Thoracic aorta (tissue), 2 donors: ENCODE data around the gene POLR3B. TPM values are rescaled to one million over a fixed set of nuclear protein-coding genes. Genes with fewer than 3 reads are reported as not detected.

Experiments
- ATAC-seq: fragments of 150-250 bp; one replicate; pipeline ENCODE4 v1.8.0; 2017; ENCODE audit warnings: low read depth; ENCODE audit not compliant: insufficient number of reproducible peaks, low FRiP score
- DNase-seq: peaks from one replicate; pipeline ENCODE4 v3.0.0-alpha.2; 2020; ENCODE audit warnings: low spot score
- H3K27ac ChIP-seq, 2 donors: fragments of 200-600 bp; sonication (generic); 1 replicate in 1 of 2; 2 replicates in 1 of 2; pipeline ENCODE4 v1.5.1; 2016; ENCODE audit warnings: mild to moderate bottlenecking in 2 of 2, moderate library complexity in 2 of 2
- H3K27me3 ChIP-seq: fragments of 200-600 bp; sonication (generic); replicated peaks from 2 replicates; pipeline ENCODE4 v1.6.0; 2016; ENCODE audit warnings: mild to moderate bottlenecking; ENCODE audit not compliant: insufficient read depth
- H3K36me3 ChIP-seq: fragments of 200-600 bp; sonication (generic); one replicate; pipeline ENCODE4 v1.5.1; 2016
- H3K4me1 ChIP-seq, 2 donors: fragments of 200-600 bp; sonication (generic); 1 replicate in 1 of 2; 2 replicates in 1 of 2; pipeline versions ENCODE4 v1.5.1 to v1.6.0; 2016; ENCODE audit warnings: low read depth in 2 of 2, mild to moderate bottlenecking in 1 of 2; ENCODE audit not compliant: control insufficient read depth in 1 of 2
- H3K4me3 ChIP-seq: fragments of 200-600 bp; sonication (generic); 2 replicates; pipeline ENCODE4 v1.5.1; 2016; ENCODE audit warnings: mild to moderate bottlenecking
- H3K9me3 ChIP-seq: fragments of 200-600 bp; sonication (generic); 2 replicates; pipeline ENCODE4 v1.5.1; 2016
- CTCF ChIP-seq: fragments of 200-600 bp; sonication (generic); IDR thresholded peaks from one replicate; pipeline ENCODE4 v1.5.1; 2019; ENCODE audit warnings: antibody characterized with exemption
- total RNA-seq, 2 donors: library from RNA; depleted of rRNA; stranded (reverse); fragments of >200 nt; gene quantifications; one replicate each; pipeline versions ENCODE4 v1.1.0 to v1.2.3, GENCODE V29; 2016

POLR3B gene
- total RNA-seq, 2 donors from 2014 or later, result 7.7 to 7.8 TPM

- no peaks in the 10 kb centered on the region for H3K27me3 ChIP-seq
- H3K36me3 ChIP-seq, result peaks cover 47% of the 10 kb centered on the region
- H3K9me3 ChIP-seq, result no peaks in the 10 kb centered on the region
- no peak overlapping the region for H3K4me3 ChIP-seq
- TF ChIP-seq CTCF, result no peak
- H3K4me1 ChIP-seq, result no peaks in the 10 kb centered on the region
- DNase-seq (no peak), ATAC-seq (no peak)
- no peak overlapping the region for H3K27ac ChIP-seq
These were observed 34.0 kb upstream of the POLR3B start for GRCh38 chr12:106323537-106323936.

- Histone ChIP-seq H3K27me3 (no peaks in the 10 kb centered on the region), H3K36me3 (peaks cover 27% of the 10 kb centered on the region), H3K4me1 (no peaks in the 10 kb centered on the region), H3K27ac (no peak overlapping the region), H3K4me3 (no peak overlapping the region), H3K9me3 (no peaks in the 10 kb centered on the region)
- ATAC-seq (no peak), DNase-seq (no peak)
- no peak for TF ChIP-seq CTCF
These were observed 30.2 kb upstream of the POLR3B start for GRCh38 chr12:106327309-106327869.

GRCh38 chr12:106328735-106329134 lies 28.8 kb upstream of the POLR3B start:
- Histone ChIP-seq H3K4me3 (no peak overlapping the region), H3K27ac (no peak overlapping the region), H3K9me3 (no peaks in the 10 kb centered on the region), H3K36me3 (peaks cover 25% of the 10 kb centered on the region), H3K4me1 (no peaks in the 10 kb centered on the region), H3K27me3 (no peaks in the 10 kb centered on the region)
- DNase-seq (no peak), ATAC-seq (no peak)
- TF ChIP-seq CTCF, result no peak

- H3K9me3 ChIP-seq, result no peaks in the 10 kb centered on the region
- DNase-seq, result no peak
- TF ChIP-seq CTCF, result no peak
- no peak overlapping the region for H3K27ac ChIP-seq
- H3K36me3 ChIP-seq, result peaks cover 19% of the 10 kb centered on the region
- no peak for ATAC-seq
- no peak overlapping the region for H3K4me3 ChIP-seq
- H3K4me1 ChIP-seq, result no peaks in the 10 kb centered on the region
- no peaks in the 10 kb centered on the region for H3K27me3 ChIP-seq
These were observed 28.1 kb upstream of the POLR3B start for GRCh38 chr12:106329231-106329982.

- no peaks in the 10 kb centered on the region for H3K4me1 ChIP-seq
- no peak overlapping the region for H3K4me3 ChIP-seq
- H3K27me3 ChIP-seq, result no peaks in the 10 kb centered on the region
- no peak for ATAC-seq
- no peaks in the 10 kb centered on the region for H3K9me3 ChIP-seq
- no peak for DNase-seq
- peaks cover 14% of the 10 kb centered on the region for H3K36me3 ChIP-seq
- no peak for TF ChIP-seq CTCF
- no peak overlapping the region for H3K27ac ChIP-seq
These were observed 25.9 kb upstream of the POLR3B start for GRCh38 chr12:106331599-106331998.
